Mesenchymal stem cell (in vitro differentiated cells and primary cell): Measurements from ENCODE around the gene PRCC.

ENCODE experiments used
- DNase-seq: peaks from one replicate; pipeline ENCODE4 v3.0.0-alpha.2; 2013
- H2AFZ ChIP-seq: one replicate; pipeline ENCODE4 v1.6.1; 2013; ENCODE audit warnings: low read depth, mild to moderate bottlenecking, control low read depth, inconsistent platforms, low read length, moderate library complexity
- H2AK5ac ChIP-seq: 2 replicates; pipeline ENCODE4 v1.6.1; 2013; ENCODE audit warnings: low read length, moderate library complexity, mild to moderate bottlenecking, inconsistent platforms; ENCODE audit not compliant: severe bottlenecking
- H2BK120ac ChIP-seq: one replicate; pipeline ENCODE4 v1.6.1; 2013; ENCODE audit warnings: low read depth, mild to moderate bottlenecking, inconsistent platforms, low read length, moderate library complexity
- H2BK12ac ChIP-seq, 2 experiments: one replicate each; pipeline ENCODE4 v1.6.1; 2013; ENCODE audit warnings: inconsistent platforms in 2 of 2, low read length in 2 of 2, mild to moderate bottlenecking in 2 of 2, moderate library complexity in 2 of 2, control low read depth in 1 of 2
- H2BK15ac ChIP-seq: one replicate; pipeline ENCODE4 v1.6.1; 2013; ENCODE audit warnings: mild to moderate bottlenecking, low read depth, inconsistent platforms; ENCODE audit not compliant: poor library complexity, severe bottlenecking
- H2BK5ac ChIP-seq: 2 replicates; pipeline ENCODE4 v1.6.1; 2013; ENCODE audit warnings: low read depth, mild to moderate bottlenecking, low read length, control low read depth, inconsistent platforms; ENCODE audit not compliant: poor library complexity, severe bottlenecking
- H3K14ac ChIP-seq, 2 experiments: one replicate each; pipeline ENCODE4 v1.6.1; 2013; ENCODE audit warnings: inconsistent platforms in 2 of 2, low read length in 2 of 2, control low read depth in 1 of 2, mild to moderate bottlenecking in 1 of 2, moderate library complexity in 1 of 2
- H3K18ac ChIP-seq, 2 experiments: one replicate each; pipeline ENCODE4 v1.6.1; 2013; ENCODE audit warnings: inconsistent platforms in 2 of 2, low read length in 2 of 2, control low read depth in 1 of 2, low read depth in 1 of 2, mild to moderate bottlenecking in 1 of 2
- H3K23ac ChIP-seq, 2 experiments: one replicate each; pipeline ENCODE4 v1.6.1; 2013; ENCODE audit warnings: inconsistent platforms in 2 of 2, low read length in 2 of 2, mild to moderate bottlenecking in 2 of 2, moderate library complexity in 2 of 2, control low read depth in 1 of 2
- H3K27ac ChIP-seq: 2 replicates; pipeline ENCODE4 v1.5.1; 2013; ENCODE audit warnings: mild to moderate bottlenecking, moderate library complexity, low read length, control low read depth, inconsistent platforms; ENCODE audit not compliant: poor library complexity, severe bottlenecking
- H3K27me3 ChIP-seq, 2 experiments: 2 replicates each; pipeline versions ENCODE4 v1.6.1 to v1.7.0; 2013; ENCODE audit warnings: low read length in 2 of 2, mild to moderate bottlenecking in 2 of 2, moderate library complexity in 2 of 2, control low read depth in 1 of 2, inconsistent platforms in 1 of 2; ENCODE audit not compliant: control insufficient read depth in 1 of 2, insufficient read depth in 1 of 2
- H3K36me3 ChIP-seq, 2 experiments: 2 replicates each; pipeline versions ENCODE4 v1.6.1 to v1.7.0; 2013; ENCODE audit warnings: low read length in 2 of 2, control low read depth in 1 of 2, inconsistent platforms in 1 of 2, low read depth in 1 of 2, mild to moderate bottlenecking in 1 of 2; ENCODE audit not compliant: insufficient read depth in 2 of 2, control insufficient read depth in 1 of 2
- H3K4ac ChIP-seq, 2 experiments: one replicate each; pipeline ENCODE4 v1.6.1; 2013; ENCODE audit warnings: inconsistent platforms in 2 of 2, low read length in 2 of 2, mild to moderate bottlenecking in 2 of 2, moderate library complexity in 2 of 2, control low read depth in 1 of 2, low read depth in 1 of 2
- H3K4me1 ChIP-seq: 2 replicates; pipeline ENCODE4 v1.6.1; 2013; ENCODE audit warnings: low read depth, low read length, control low read depth; ENCODE audit not compliant: control insufficient read depth, insufficient read depth
- H3K4me2 ChIP-seq: 2 replicates; pipeline ENCODE4 v1.6.1; 2013; ENCODE audit warnings: low read length, mild to moderate bottlenecking, inconsistent platforms; ENCODE audit not compliant: poor library complexity, severe bottlenecking
- H3K4me3 ChIP-seq, 2 experiments: 2 replicates each; pipeline versions ENCODE4 v1.5.1 to v1.7.0; 2013; ENCODE audit warnings: low read length in 2 of 2, mild to moderate bottlenecking in 2 of 2, control low read depth in 1 of 2, low read depth in 1 of 2; ENCODE audit not compliant: insufficient read depth in 1 of 2
- H3K79me1 ChIP-seq: replicated peaks from 2 replicates; pipeline ENCODE4 v1.6.1; 2013; ENCODE audit warnings: mild to moderate bottlenecking, control low read depth, low read length, inconsistent platforms; ENCODE audit not compliant: poor library complexity, severe bottlenecking
- H3K9ac ChIP-seq: 2 replicates; pipeline ENCODE4 v1.7.0; 2013; ENCODE audit warnings: mild to moderate bottlenecking, low read length, moderate library complexity
- H3K9me3 ChIP-seq: 2 replicates; pipeline ENCODE4 v1.7.0; 2013; ENCODE audit warnings: mild to moderate bottlenecking, low read length; ENCODE audit not compliant: control insufficient read depth
- H4K8ac ChIP-seq: one replicate; pipeline ENCODE4 v1.6.1; 2013; ENCODE audit warnings: inconsistent platforms, mild to moderate bottlenecking, low read length, moderate library complexity
- H4K91ac ChIP-seq: one replicate; pipeline ENCODE4 v1.6.1; 2013; ENCODE audit warnings: mild to moderate bottlenecking, low read length, inconsistent platforms
- WGBS: methylation state at CpG from one replicate; pipeline ENCODE4 v1.1.7; 2013; ENCODE audit warnings: mixed read lengths; 5-methylcytosine and 5-hydroxymethylcytosine counted together

Gene PRCC

DNA sequence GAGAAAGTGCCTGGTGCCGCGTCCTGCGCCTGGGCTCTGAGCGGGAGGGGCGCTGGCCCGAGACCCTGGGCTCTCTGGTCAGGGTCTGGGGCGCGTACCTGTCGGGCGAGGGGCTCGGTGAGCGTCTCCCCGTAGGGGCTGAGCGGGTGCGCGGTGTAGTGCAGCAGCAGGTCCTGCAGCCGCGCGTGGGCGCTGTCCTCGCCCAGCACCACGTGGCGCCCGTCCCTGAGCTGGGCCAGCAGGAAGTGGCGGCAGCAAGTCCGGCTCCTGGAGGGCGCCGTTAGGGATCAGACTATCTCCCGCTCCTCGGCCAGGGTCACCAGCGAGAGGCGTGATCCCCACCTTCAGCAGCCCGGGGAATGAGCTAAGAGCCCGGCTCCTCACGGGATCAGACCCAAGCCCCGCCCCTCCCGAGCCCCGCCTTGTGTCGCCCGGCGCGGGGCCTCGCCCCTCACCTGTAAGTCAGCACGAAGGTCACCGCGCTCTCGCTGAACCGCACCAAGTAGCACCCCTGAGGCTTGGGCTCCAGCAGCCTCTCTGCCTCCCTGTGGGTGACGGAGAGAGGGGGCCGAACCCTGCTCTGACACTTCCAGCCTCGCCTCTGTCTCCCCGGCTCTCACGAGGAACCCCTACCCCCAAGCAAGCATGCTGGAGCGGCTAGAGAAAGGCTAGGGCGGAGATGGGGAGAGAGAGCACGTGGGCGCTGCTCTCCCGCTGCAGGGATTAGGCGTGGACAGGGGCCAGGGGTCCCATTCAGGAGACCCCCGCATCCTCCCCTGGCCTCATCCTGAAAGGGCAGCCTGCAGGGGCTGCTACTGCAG is 46.6 kb downstream of the PRCC start:
- Histone ChIP-seq H3K4me3 (peak overlapping the region; percentile 12 to 65), H2BK120ac (no peak overlapping the region), H3K36me3 (no peaks in the 10 kb centered on the region), H3K14ac (peak overlapping the region in 1 of 2 experiments; percentile 80), H3K27ac (no peak overlapping the region), H3K4ac (peak overlapping the region in 1 of 2 experiments; percentile 47), H3K9ac (peak overlapping the region; percentile 65), H3K18ac (peak overlapping the region; percentile 37 to 77), H2BK15ac (peak overlapping the region; percentile 46), H3K79me1 (no peaks in the 10 kb centered on the region), H2BK12ac (peak overlapping the region; percentile 32 to 93), H3K4me2 (peak overlapping the region; percentile 70), H3K27me3 (peaks cover 12 to 30% of the 10 kb centered on the region in 2 experiments), H3K4me1 (peaks cover 19% of the 10 kb centered on the region), H3K23ac (no peak overlapping the region), H4K91ac (peak overlapping the region; percentile 45), H2BK5ac (no peak overlapping the region), H4K8ac (peak overlapping the region; percentile 73), H2AFZ (peak overlapping the region; percentile 54), H2AK5ac (no peak overlapping the region), H3K9me3 (no peaks in the 10 kb centered on the region)
- 23% methylated on average over 58 of the region's 60 CpGs for WGBS
- DNase-seq = peak; percentile 43

DNA sequence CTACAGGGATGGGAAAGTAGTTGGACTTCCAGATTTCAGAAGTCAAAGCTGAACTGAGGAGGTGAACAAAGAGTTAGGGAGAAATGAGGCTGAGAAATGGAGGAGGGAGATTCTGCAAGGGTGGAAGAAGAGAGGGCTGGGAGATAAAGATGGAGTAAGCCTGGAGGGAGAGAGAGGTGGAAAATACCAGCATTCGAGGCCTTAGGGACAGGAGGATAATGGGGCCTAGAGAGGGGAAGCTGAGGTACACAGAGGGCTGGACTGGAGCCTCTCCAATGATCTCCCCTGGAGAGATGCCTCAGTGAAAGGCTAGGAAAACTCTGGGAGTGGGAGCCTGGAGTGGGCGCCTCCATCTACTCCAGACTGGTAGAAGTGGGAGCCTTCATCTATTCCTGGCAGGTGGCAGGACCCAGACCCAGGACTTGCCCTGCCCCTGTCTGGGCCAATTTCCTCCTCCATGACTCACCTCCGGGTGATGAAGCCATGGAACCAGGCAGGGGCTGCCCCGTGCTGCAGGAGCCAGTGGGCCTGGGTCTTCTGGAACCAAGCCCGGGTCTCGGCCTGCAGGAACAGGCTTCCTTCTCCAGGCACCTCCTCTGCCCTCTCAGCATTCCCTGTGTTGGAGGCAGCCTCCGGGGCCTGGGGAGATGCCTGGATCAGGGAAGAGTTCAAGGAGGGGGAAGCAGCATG is 47.4 kb downstream of the PRCC start:
- H3K36me3 ChIP-seq = no peaks in the 10 kb centered on the region
- no peak overlapping the region for H3K23ac ChIP-seq
- WGBS = 86% methylated on average over 7 of the region's 7 CpGs
- H3K9me3 ChIP-seq = no peaks in the 10 kb centered on the region
- no peak overlapping the region for H2BK120ac ChIP-seq
- no peak overlapping the region for H2BK5ac ChIP-seq
- no peak overlapping the region for H3K27ac ChIP-seq
- peaks cover 12 to 30% of the 10 kb centered on the region in 2 experiments for H3K27me3 ChIP-seq
- no peaks in the 10 kb centered on the region for H3K79me1 ChIP-seq
- H2AFZ ChIP-seq = no peak overlapping the region
- no peak overlapping the region for H3K4me2 ChIP-seq
- peaks cover 18% of the 10 kb centered on the region for H3K4me1 ChIP-seq
- peak overlapping the region; percentile 32 to 51 for H2BK12ac ChIP-seq
- DNase-seq = no peak
- no peak overlapping the region for H3K4ac ChIP-seq
- no peak overlapping the region for H4K8ac ChIP-seq
- H3K4me3 ChIP-seq = peak overlapping the region in 1 of 2 experiments; percentile 65
- H3K18ac ChIP-seq = no peak overlapping the region
- H2BK15ac ChIP-seq = no peak overlapping the region
- H3K14ac ChIP-seq = peak overlapping the region in 1 of 2 experiments; percentile 35
- H4K91ac ChIP-seq = no peak overlapping the region
- H2AK5ac ChIP-seq = no peak overlapping the region
- H3K9ac ChIP-seq = peak overlapping the region; percentile 40

DNA sequence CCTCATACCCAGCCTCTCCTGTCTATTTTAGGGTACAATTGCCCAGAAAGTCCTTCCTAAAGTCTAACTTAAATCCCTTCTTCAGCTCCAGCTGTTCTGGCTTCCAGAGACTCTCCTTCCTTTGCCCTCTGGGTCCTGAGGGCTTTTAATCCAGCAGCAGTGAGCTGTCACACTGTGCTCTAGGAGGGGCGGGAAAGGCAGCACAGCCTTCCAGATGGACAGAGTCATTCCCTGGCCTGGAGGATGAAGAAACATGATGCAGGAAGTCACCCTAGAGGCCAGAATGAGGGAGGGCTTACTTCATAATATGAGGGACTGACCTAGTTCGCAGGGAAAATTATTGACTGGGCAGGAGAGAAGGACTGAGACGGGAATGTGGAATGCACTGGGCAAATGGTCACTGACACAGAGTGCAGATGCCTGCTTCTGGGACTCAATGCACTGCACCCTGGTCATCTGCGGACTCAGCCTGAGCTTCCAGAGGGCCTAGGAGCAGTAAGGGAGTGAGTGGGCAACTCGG is 48.0 kb downstream of the PRCC start:
- Histone ChIP-seq H3K9me3 (no peaks in the 10 kb centered on the region), H3K27me3 (peaks cover 12 to 30% of the 10 kb centered on the region in 2 experiments), H3K4me3 (no peak overlapping the region), H3K9ac (peak overlapping the region; percentile 40), H3K4ac (no peak overlapping the region), H2AFZ (no peak overlapping the region), H3K4me1 (peaks cover 18% of the 10 kb centered on the region), H4K8ac (no peak overlapping the region), H2BK12ac (peak overlapping the region in 1 of 2 experiments; percentile 3), H2BK15ac (no peak overlapping the region), H2BK120ac (no peak overlapping the region), H3K4me2 (no peak overlapping the region), H3K18ac (peak overlapping the region in 1 of 2 experiments; percentile 4), H3K79me1 (no peaks in the 10 kb centered on the region), H3K14ac (peak overlapping the region in 1 of 2 experiments; percentile 44), H4K91ac (no peak overlapping the region), H2AK5ac (no peak overlapping the region), H3K23ac (no peak overlapping the region), H2BK5ac (no peak overlapping the region), H3K27ac (no peak overlapping the region), H3K36me3 (no peaks in the 10 kb centered on the region)
- 37% methylated on average over 5 of the region's 5 CpGs for WGBS
- peak; percentile 94 for DNase-seq

DNA sequence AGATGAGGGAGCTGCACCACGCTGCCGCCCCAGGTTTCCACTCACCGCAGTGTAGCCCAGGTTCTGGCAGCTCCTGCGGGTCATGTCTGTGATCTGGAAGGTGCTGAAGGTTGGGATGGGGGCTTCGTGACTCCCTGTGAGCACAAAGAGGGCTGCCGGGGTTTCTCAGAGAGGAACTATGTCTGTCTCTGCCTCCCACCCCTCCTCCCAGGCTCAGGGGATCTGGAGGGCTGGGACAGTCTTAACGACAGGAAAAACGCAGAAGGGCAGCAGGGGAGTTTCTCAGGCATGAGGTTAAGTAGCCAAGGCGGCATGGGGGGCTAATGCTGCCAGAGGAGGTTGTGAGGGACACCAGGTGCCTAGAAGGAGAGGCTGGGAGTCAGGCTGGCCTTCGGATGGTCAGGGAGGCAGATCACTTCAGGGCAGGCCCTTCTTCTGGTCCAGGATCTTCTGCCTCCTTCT is 48.7 kb downstream of the PRCC start:
- no peak overlapping the region for H4K8ac ChIP-seq
- no peak overlapping the region for H3K4me3 ChIP-seq
- no peak overlapping the region for H2BK12ac ChIP-seq
- H3K9me3 ChIP-seq = no peaks in the 10 kb centered on the region
- H2BK120ac ChIP-seq = no peak overlapping the region
- no peak overlapping the region for H3K4me2 ChIP-seq
- no peaks in the 10 kb centered on the region for H3K79me1 ChIP-seq
- no peak overlapping the region for H4K91ac ChIP-seq
- H3K23ac ChIP-seq = no peak overlapping the region
- WGBS = 65% methylated on average over 8 of the region's 10 CpGs
- DNase-seq = no peak
- H3K4ac ChIP-seq = no peak overlapping the region
- no peak overlapping the region for H3K27ac ChIP-seq
- peaks cover 8 to 27% of the 10 kb centered on the region in 2 experiments for H3K27me3 ChIP-seq
- peaks cover 18% of the 10 kb centered on the region for H3K4me1 ChIP-seq
- no peak overlapping the region for H2AFZ ChIP-seq
- H2AK5ac ChIP-seq = no peak overlapping the region
- no peaks in the 10 kb centered on the region for H3K36me3 ChIP-seq
- H3K14ac ChIP-seq = no peak overlapping the region
- no peak overlapping the region for H2BK5ac ChIP-seq
- H2BK15ac ChIP-seq = no peak overlapping the region
- peak overlapping the region; percentile 1 for H3K9ac ChIP-seq
- H3K18ac ChIP-seq = peak overlapping the region in 1 of 2 experiments; percentile 4
